ENCODE results near the gene OR10R2. TPM values are rescaled to one million over a fixed set of nuclear protein-coding genes. Genes with fewer than 3 reads are reported as not detected.
A peak's percentile ranks its signal among the peaks of the same experiment; 100 is the strongest.

OR10R2 gene
- total RNA-seq, 1 experiment from 2014 or later: not detected

DNA sequence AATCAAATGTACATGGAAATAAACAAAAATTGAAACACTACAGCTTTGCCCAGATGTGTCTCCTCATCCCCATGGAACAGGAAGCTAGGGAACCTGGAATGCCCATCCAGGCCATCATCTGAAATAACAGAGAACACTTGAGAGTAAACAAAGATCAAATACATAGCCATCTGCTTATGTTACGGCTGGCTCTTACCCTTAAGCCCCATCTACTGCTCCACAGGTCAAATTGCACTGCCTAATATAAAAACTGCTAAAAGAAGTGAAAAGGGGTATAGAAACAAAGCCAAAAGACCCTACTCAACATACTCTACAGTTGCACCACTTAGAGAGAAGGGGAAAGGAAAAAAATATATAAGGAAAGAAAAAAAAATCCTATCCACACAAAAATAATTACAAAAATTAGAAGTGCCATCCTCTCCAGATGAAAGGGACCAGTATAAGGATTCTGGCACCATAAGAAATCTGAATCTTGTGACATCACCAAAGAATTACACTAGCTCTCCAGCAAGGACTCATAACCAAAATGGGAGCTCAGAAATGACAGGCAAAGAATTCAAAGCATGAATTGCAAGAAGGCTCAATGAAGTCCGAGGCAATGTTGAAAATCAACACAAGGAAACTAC, 55.3 kb downstream of the OR10R2 start:
- peak; percentile 55 for DNase-seq (ENCODE audit: low spot score)

Other genes starting within 250 kb of the OR10R2 start
- not detected in 2 replicates for gene CD1A, start 217.8 kb upstream of the OR10R2 start, total RNA-seq (2014; rRNA removed; shearing (Covaris generic))
- not detected in 2 replicates for gene CD1C, start 182.3 kb upstream of the OR10R2 start, total RNA-seq (2014; rRNA removed; shearing (Covaris generic))
- gene CD1B, start 140.7 kb upstream of the OR10R2 start, total RNA-seq (2014; rRNA removed; shearing (Covaris generic)): not detected in 2 replicates
- not detected in 2 replicates for gene CD1E, start 118.3 kb upstream of the OR10R2 start, total RNA-seq (2014; rRNA removed; shearing (Covaris generic))
- gene OR10T2, start 72.8 kb upstream of the OR10R2 start, total RNA-seq (2014; rRNA removed; shearing (Covaris generic)): not detected in 2 replicates
- gene OR10K2, start 46.0 kb upstream of the OR10R2 start, total RNA-seq (2014; rRNA removed; shearing (Covaris generic)): not detected in 2 replicates
- not detected in 2 replicates for gene OR10K1, start 10.4 kb upstream of the OR10R2 start, total RNA-seq (2014; rRNA removed; shearing (Covaris generic))
- gene OR6Y1, start 82.2 kb downstream of the OR10R2 start, total RNA-seq (2014; rRNA removed; shearing (Covaris generic)): not detected in 2 replicates
- gene OR6P1, start 98.4 kb downstream of the OR10R2 start, total RNA-seq (2014; rRNA removed; shearing (Covaris generic)): not detected in 2 replicates
- not detected in 2 replicates for gene OR10X1, start 107.7 kb downstream of the OR10R2 start, total RNA-seq (2014; rRNA removed; shearing (Covaris generic))
- gene OR10Z1, start 133.0 kb downstream of the OR10R2 start, total RNA-seq (2014; rRNA removed; shearing (Covaris generic)): not detected in 2 replicates
- gene SPTA1, start 214.5 kb downstream of the OR10R2 start, total RNA-seq (2014; rRNA removed; shearing (Covaris generic)): 1.6 and 2.4 TPM in 2 replicates
- gene OR6K2, start 228.4 kb downstream of the OR10R2 start, total RNA-seq (2014; rRNA removed; shearing (Covaris generic)): not detected in 2 replicates
- gene OR6K3, start 248.5 kb downstream of the OR10R2 start, total RNA-seq (2014; rRNA removed; shearing (Covaris generic)): not detected in 2 replicates